ENCODE results near the gene RPRD2. TPM values are rescaled to one million over a fixed set of nuclear protein-coding genes. Genes with fewer than 3 reads are reported as not detected.

Gene RPRD2
- total and polyA plus RNA-seq, 2 of the 4 experiments (the other 2 are of a cell fraction) = 3.9 to 11.6 TPM

DNA sequence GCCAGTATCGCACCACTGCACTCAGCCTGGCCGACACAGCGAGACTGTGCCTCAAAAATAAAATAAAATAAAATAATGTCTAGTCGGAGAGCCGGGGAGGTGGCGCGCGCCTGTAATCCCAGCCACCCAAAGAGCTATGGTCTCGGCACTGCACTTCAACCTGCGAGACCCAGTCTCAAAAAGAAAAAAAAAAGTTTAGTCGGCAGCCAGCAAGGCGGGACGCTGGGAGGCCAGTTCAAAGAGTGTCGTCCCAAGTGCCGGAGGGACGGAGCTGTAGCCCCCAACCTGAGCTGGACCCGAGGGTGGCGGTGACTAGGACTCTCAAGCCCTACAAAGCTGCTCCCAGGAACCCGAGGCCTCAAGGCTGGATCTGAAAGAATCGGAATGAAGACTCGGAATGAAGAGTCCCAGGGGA is 151.0 kb downstream of the RPRD2 start:
- Histone ChIP-seq H3K23ac (ENCODE audit: low read depth, low read length) (peak overlapping the region; percentile 98), H3K56ac (ENCODE audit: extremely low read depth, insufficient read depth, low read length) (peak overlapping the region; percentile 67; the same call in 1 of the 2 replicates), H2AFZ (replicated peaks; ENCODE audit: low read length, poor library complexity) (peak overlapping the region; percentile 98), H2BK15ac (ENCODE audit: low read depth, low read length) (peak overlapping the region; percentile 23; the same call in 1 of the 3 replicates), H3K27me3 (ENCODE audit: control insufficient read depth, insufficient read depth, low read length) (no peaks in the 10 kb centered on the region), H3K18ac (ENCODE audit: low read depth, low read length) (peak overlapping the region; percentile 8; the same call in 1 of the 2 replicates), H3K14ac (replicated peaks; ENCODE audit: low read depth, low read length) (peak overlapping the region; percentile 95), H3K4me2 (ENCODE audit: low read depth, low read length) (peak overlapping the region; percentile 70), H2BK120ac (ENCODE audit: low read depth, low read length) (peak overlapping the region; percentile 83), H4K5ac (ENCODE audit: low read depth, low read length) (peak overlapping the region; percentile 3), H2AK5ac (ENCODE audit: low read depth, low read length) (peak overlapping the region; percentile 30), H4K8ac (ENCODE audit: low read depth in 2 of 2, low read length in 2 of 2) (peak overlapping the region; percentile 67 to 92), H4K20me1 (ENCODE audit: insufficient read depth, low read length) (no peaks in the 10 kb centered on the region), H3K4me1 (ENCODE audit: control insufficient read depth, insufficient read depth, low read length) (peaks cover 6% of the 10 kb centered on the region), H3K36me3 (ENCODE audit: control insufficient read depth, insufficient read depth, low read length) (peaks cover 27% of the 10 kb centered on the region), H3K9me1 (ENCODE audit: insufficient read depth, low read length) (peaks cover 19% of the 10 kb centered on the region), H2BK20ac (ENCODE audit: low read depth, low read length) (peak overlapping the region; percentile 61), H3K9me3 (ENCODE audit: control insufficient read depth, insufficient read depth, low read length) (no peaks in the 10 kb centered on the region), H3K4me3 (ENCODE audit: insufficient read depth, low read depth, low read length) (peak overlapping the region; percentile 41), H3K27ac (ENCODE audit: insufficient read depth, low read length) (peak overlapping the region; percentile 35), H3K79me1 (ENCODE audit: low read depth in 1 of 2, low read length in 2 of 2) (peaks cover 7 to 47% of the 10 kb centered on the region in 2 experiments; a peak in 3 of 4 replicates), H3K4ac (ENCODE audit: low read depth, low read length) (peak overlapping the region; percentile 89), H2BK5ac (ENCODE audit: low read depth, low read length, poor library complexity, severe bottlenecking) (peak overlapping the region; percentile 72), H3K9ac (ENCODE audit: low read depth, low read length) (peak overlapping the region; percentile 30), H2AK9ac (replicated peaks; ENCODE audit: low read depth, low read length, poor library complexity) (peak overlapping the region; percentile 83), H4K91ac (ENCODE audit: insufficient read depth, low read depth, low read length) (peak overlapping the region; percentile 35)
- WGBS, 2 experiments (ENCODE audit: extremely low coverage in 2 of 2, insufficient read length in 1 of 2) = 39% methylated on average over 15 of the region's 21 CpGs; no CpG with 5 or more reads in 1 of the 2 experiments
- in situ Hi-C loops (cut with MboI; ENCODE audit: low sequenced_read_pairs) (no loop called here), dilution Hi-C loops (cut with HindIII; ENCODE audit: low sequenced_read_pairs, unreplicated experiment) (no loop called here), intact Hi-C loops (cut with micrococcal nuclease) (loop anchor here (5.0 kb wide), 1 partner anchor 193 kb away; the partner anchor contains the start of gene PRPF3)
- ChIA-PET CTCF (interaction anchor here (2.5 to 3.0 kb wide), 2 partner anchors 17 to 22 kb away, joined by 12 to 13 read pairs; no protein-coding TSS in a partner anchor), POLR2A (ENCODE audit: unreplicated experiment) (no interaction called here)
- no peak for DNase-seq
- no peak for ATAC-seq (ENCODE audit: low read depth)
- no TSS peak for BruUV-seq (replicated peaks)
- TF ChIP-seq RFX5 (IDR thresholded peaks at IDR 0.05; ENCODE audit: low read depth, low read length) = no peak
- TF ChIP-seq, protein P1, sequence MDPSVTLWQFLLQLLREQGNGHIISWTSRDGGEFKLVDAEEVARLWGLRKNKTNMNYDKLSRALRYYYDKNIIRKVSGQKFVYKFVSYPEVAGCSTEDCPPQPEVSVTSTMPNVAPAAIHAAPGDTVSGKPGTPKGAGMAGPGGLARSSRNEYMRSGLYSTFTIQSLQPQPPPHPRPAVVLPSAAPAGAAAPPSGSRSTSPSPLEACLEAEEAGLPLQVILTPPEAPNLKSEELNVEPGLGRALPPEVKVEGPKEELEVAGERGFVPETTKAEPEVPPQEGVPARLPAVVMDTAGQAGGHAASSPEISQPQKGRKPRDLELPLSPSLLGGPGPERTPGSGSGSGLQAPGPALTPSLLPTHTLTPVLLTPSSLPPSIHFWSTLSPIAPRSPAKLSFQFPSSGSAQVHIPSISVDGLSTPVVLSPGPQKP (IDR thresholded peaks at IDR 0.05; ENCODE audit: borderline replicate concordance, low read depth, low read length) = no peak
- no peak for TF ChIP-seq MAZ (IDR thresholded peaks at IDR 0.05; ENCODE audit: borderline replicate concordance, low read depth, low read length)
- TF ChIP-seq BHLHE40 (IDR thresholded peaks at IDR 0.05; ENCODE audit: low read depth, low read length) = no peak
- no peak for TF ChIP-seq FOS (IDR thresholded peaks at IDR 0.05; ENCODE audit: low read depth, low read length)
- no peak for TF ChIP-seq POLR2A (IDR thresholded peaks at IDR 0.05; ENCODE audit: low read depth, low read length)
- no peak for TF ChIP-seq SMC3 (IDR thresholded peaks at IDR 0.05; ENCODE audit: low read depth, low read length)
- no peak for TF ChIP-seq MXI1 (IDR thresholded peaks at IDR 0.05; ENCODE audit: borderline replicate concordance, low read depth, low read length)
- TF ChIP-seq MAFK (IDR thresholded peaks at IDR 0.05; ENCODE audit: low read depth, low read length) = no peak
- TF ChIP-seq CHD1 (IDR thresholded peaks at IDR 0.05; ENCODE audit: low read depth, low read length) = no peak
- TF ChIP-seq CEBPB (IDR thresholded peaks at IDR 0.05; ENCODE audit: low read depth, low read length) = no peak
- no peak for TF ChIP-seq RAD21 (IDR thresholded peaks at IDR 0.05; ENCODE audit: low read length)

All from IMR-90 (cell line).